AG09309 (cell line): ENCODE results near the gene ATL2.

Experiments
- DNase-seq: peaks from one replicate; pipeline ENCODE4 v3.0.0-alpha.2; 2010; ENCODE audit warnings: low read depth
- H3K4me3 ChIP-seq: 2 replicates; pipeline ENCODE4 v1.5.1; 2011; ENCODE audit warnings: mild to moderate bottlenecking, low read depth, low read length, moderate library complexity; ENCODE audit not compliant: control insufficient read depth
- CTCF ChIP-seq: IDR thresholded peaks from 2 replicates; pipeline ENCODE4 v1.5.1; 2011; ENCODE audit warnings: mild to moderate bottlenecking, low read depth, low read length, inconsistent platforms; ENCODE audit not compliant: insufficient read depth, control insufficient read depth; ENCODE audit errors: missing control alignments

The ATL2 gene

DNA sequence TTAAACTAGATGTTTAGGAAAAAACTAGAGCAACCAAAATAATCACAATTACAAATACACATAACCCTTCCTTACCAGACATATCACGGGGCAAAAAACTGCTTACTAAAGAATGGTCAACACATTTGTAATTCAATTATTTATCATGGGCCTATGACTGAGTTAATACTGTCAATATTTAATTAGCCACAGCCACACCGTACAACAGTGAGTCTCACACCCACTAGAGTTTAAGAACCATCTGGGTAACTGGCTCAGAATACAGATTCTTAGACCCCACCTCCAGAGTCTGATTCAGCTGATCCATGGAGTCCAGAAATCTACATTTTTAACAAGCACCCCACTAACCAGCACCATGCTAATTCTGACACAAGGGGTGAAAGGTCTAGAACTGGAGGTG is 14.8 kb downstream of the ATL2 start:
- DNase-seq, result no peak
- H3K4me3 ChIP-seq, result no peak overlapping the region
- TF ChIP-seq CTCF, result no peak

GRCh38 chr2:38360177-38360576 is 16.9 kb downstream of the ATL2 start:
- no peak for DNase-seq
- TF ChIP-seq CTCF, result no peak
- H3K4me3 ChIP-seq, result no peak overlapping the region

GRCh38 chr2:38353402-38353801 is 23.7 kb downstream of the ATL2 start:
- no peak for DNase-seq
- no peak for TF ChIP-seq CTCF
- H3K4me3 ChIP-seq, result no peak overlapping the region

DNA sequence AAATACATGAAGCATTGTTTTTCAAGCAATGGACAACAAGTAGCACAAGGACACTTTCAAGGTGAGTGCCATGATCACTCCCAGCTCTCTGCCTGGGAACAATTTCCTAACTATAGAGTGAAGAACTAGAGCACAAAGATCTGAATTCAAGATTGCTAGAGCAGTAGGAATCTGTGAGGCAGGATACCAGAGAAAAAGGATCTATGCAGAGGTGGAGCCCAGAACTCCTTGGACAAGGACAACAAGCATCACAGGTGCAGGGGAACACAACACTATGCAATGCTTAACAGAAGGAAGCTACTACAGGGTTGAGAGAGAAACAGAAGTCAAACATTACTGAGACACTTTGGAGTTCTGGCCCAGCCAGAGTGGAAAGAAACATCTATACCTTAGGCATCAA is 24.7 kb downstream of the ATL2 start:
- no peak for DNase-seq
- no peak overlapping the region for H3K4me3 ChIP-seq
- no peak for TF ChIP-seq CTCF

GRCh38 chr2:38345323-38346038 is 31.6 kb downstream of the ATL2 start:
- no peak for TF ChIP-seq CTCF
- no peak for DNase-seq
- no peak overlapping the region for H3K4me3 ChIP-seq

- no peak overlapping the region for H3K4me3 ChIP-seq
- no peak for TF ChIP-seq CTCF
- no peak for DNase-seq
Measured at GRCh38 chr2:38344813-38345212, 32.3 kb downstream of the ATL2 start.
